Tibial nerve (tissue), 4 donors: ENCODE results near the gene COL28A1. TPM values are rescaled to one million over a fixed set of nuclear protein-coding genes. Genes with fewer than 3 reads are reported as not detected.

ENCODE experiments used
- DNase-seq, 2 donors: peaks; one replicate each; pipeline ENCODE4 v3.0.0-alpha.2; 2019; ENCODE audit warnings: low spot score in 2 of 2
- H3K27ac ChIP-seq, 4 donors: fragments of 200-600 bp; sonication (generic) in 3 of 4; one replicate each; pipeline ENCODE4 v1.5.1; 2017 to 2019; ENCODE audit warnings: mild to moderate bottlenecking in 1 of 4
- H3K27me3 ChIP-seq, 2 donors: fragments of 200-600 bp; sonication (generic) in 1 of 2; one replicate each; pipeline versions ENCODE4 v1.5.1 to v1.6.0; 2017 to 2019
- H3K36me3 ChIP-seq, 3 donors: fragments of 200-600 bp; sonication (generic); one replicate each; pipeline ENCODE4 v1.5.1; 2018 to 2019
- H3K4me1 ChIP-seq, 4 donors: fragments of 200-600 bp; sonication (generic) in 3 of 4; one replicate each; pipeline ENCODE4 v1.5.1; 2017 to 2019
- H3K4me3 ChIP-seq, 4 donors: fragments of 200-600 bp; sonication (generic) in 3 of 4; one replicate each; pipeline ENCODE4 v1.5.1; 2017 to 2019; ENCODE audit warnings: mild to moderate bottlenecking in 1 of 4, moderate library complexity in 1 of 4
- H3K9me3 ChIP-seq, 4 donors: fragments of 200-600 bp; sonication (generic) in 3 of 4; one replicate each; pipeline ENCODE4 v1.5.1; 2017 to 2019
- EP300 ChIP-seq, 2 donors: sonication (generic); formaldehyde crosslinking; IDR thresholded peaks; one replicate each; pipeline ENCODE4 v1.6.1; 2017; ENCODE audit warnings: antibody characterized with exemption in 2 of 2, mild to moderate bottlenecking in 1 of 2
- POLR2A ChIP-seq, 2 donors: fragments of 450-650 bp; IDR thresholded peaks; one replicate each; pipeline ENCODE4 v1.6.1; 2017; ENCODE audit warnings: antibody characterized with exemption in 2 of 2, mild to moderate bottlenecking in 2 of 2, moderate library complexity in 2 of 2
- WGBS, 2 donors: methylation state at CpG; one replicate each; pipeline ENCODE4 v1.1.5; 2018; 5-methylcytosine and 5-hydroxymethylcytosine counted together
- total RNA-seq, 4 donors: library from RNA; depleted of rRNA; stranded (reverse); fragments of >200 nt; gene quantifications; one replicate each; pipeline ENCODE4 v1.1.0, GENCODE V29; 2016
- TF ChIP-seq, protein P1 (sequence below), 5 experiments: fragments of 200-600 bp in 3 of 5; fragments of 450-650 bp in 2 of 5; sonication (generic) in 3 of 5; IDR thresholded peaks; one replicate each; pipeline ENCODE4 v1.5.1; 2016 to 2019; ENCODE audit warnings: antibody characterized with exemption in 5 of 5, mild to moderate bottlenecking in 3 of 5, moderate library complexity in 2 of 5

The COL28A1 gene
- total RNA-seq, 4 donors from 2014 or later, result 60.0 to 142 (median 122) TPM

DNA sequence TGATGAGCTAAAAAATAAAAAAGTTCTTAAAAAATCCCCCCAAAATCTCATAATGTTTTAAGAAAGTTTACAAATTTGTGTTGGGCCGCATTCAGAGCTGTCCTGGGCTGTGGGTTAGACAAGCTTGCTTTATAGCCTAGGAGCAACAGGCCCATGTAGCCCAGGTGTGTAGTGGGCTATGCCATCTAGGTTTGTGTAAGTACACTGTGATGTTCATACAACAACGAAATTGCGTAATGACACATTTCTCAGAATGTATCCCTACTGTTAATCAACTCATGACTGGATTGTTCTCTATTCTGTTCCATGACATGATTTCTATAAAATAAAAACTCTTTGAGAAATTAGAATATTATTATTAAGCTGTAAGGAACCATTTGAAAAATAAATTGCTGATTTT, 44.0 kb upstream of the COL28A1 start:
- no peak for DNase-seq
- Histone ChIP-seq H3K27ac (no peak overlapping the region), H3K4me3 (no peak overlapping the region), H3K27me3 (no peaks in the 10 kb centered on the region), H3K36me3 (no peaks in the 10 kb centered on the region), H3K9me3 (no peaks in the 10 kb centered on the region), H3K4me1 (no peaks in the 10 kb centered on the region)
- 95 to 97% methylated on average over 3 of the region's 3 CpGs for WGBS, 2 donors
- no peak for TF ChIP-seq EP300 (IDR thresholded peaks at IDR 0.05)
- TF ChIP-seq, protein P1, sequence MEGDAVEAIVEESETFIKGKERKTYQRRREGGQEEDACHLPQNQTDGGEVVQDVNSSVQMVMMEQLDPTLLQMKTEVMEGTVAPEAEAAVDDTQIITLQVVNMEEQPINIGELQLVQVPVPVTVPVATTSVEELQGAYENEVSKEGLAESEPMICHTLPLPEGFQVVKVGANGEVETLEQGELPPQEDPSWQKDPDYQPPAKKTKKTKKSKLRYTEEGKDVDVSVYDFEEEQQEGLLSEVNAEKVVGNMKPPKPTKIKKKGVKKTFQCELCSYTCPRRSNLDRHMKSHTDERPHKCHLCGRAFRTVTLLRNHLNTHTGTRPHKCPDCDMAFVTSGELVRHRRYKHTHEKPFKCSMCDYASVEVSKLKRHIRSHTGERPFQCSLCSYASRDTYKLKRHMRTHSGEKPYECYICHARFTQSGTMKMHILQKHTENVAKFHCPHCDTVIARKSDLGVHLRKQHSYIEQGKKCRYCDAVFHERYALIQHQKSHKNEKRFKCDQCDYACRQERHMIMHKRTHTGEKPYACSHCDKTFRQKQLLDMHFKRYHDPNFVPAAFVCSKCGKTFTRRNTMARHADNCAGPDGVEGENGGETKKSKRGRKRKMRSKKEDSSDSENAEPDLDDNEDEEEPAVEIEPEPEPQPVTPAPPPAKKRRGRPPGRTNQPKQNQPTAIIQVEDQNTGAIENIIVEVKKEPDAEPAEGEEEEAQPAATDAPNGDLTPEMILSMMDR (IDR thresholded peaks at IDR 0.05), result no peak
- no peak for TF ChIP-seq POLR2A (IDR thresholded peaks at IDR 0.05)

DNA sequence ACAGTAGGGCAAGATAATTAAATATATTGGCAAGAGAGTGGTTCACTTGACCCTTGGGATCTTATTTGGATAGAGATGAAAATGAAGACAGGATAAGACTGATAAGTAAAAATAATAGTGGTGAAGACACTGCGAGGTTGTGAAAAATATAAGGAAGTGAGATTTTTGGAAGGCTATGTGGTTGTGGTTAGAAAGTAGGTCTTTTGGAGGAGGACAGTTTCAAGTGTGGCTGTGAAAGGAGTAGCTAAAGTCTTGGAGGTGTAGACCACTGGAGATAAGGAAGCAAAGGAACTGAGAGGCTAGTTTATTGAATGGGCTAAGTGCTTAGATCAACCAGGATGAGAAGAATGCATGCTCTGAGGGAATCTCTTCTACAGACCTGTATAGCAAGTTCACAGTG, 42.2 kb upstream of the COL28A1 start:
- Histone ChIP-seq H3K27me3 (no peaks in the 10 kb centered on the region), H3K4me3 (no peak overlapping the region), H3K27ac (no peak overlapping the region), H3K9me3 (no peaks in the 10 kb centered on the region), H3K36me3 (no peaks in the 10 kb centered on the region), H3K4me1 (no peaks in the 10 kb centered on the region)
- DNase-seq, result no peak
- WGBS, 2 donors, result 62 to 77% methylated on average over 1 of the region's 1 CpG
- no peak for TF ChIP-seq EP300 (IDR thresholded peaks at IDR 0.05)
- no peak for TF ChIP-seq POLR2A (IDR thresholded peaks at IDR 0.05)
- TF ChIP-seq, protein P1 (IDR thresholded peaks at IDR 0.05), result no peak

DNA sequence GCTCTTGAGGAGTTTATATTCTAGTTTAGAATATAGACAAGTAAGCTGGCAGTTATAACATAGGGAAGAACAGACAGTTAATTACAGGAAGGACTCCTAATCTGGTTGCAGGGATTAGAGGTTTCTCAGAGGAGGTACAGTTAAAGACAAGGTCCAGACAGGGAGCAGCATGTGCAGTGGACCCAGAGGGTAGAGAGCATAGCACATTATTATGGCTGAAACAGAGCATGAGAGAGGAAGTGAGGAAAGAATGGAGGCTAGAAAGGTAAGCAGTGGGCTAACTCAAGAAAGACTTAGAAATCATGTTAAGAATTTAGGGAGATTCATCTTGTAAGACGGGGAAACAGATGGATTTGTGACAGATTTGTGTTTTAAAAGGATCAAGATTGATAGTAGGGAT, 40.7 kb upstream of the COL28A1 start:
- WGBS, 2 donors, result 100% methylated on average over 1 of the region's 1 CpG
- H3K9me3 ChIP-seq, result no peaks in the 10 kb centered on the region
- H3K4me1 ChIP-seq, result no peaks in the 10 kb centered on the region
- no peak overlapping the region for H3K4me3 ChIP-seq
- H3K27me3 ChIP-seq, result no peaks in the 10 kb centered on the region
- DNase-seq, result no peak
- no peak overlapping the region for H3K27ac ChIP-seq
- TF ChIP-seq EP300 (IDR thresholded peaks at IDR 0.05), result no peak
- TF ChIP-seq, protein P1 (IDR thresholded peaks at IDR 0.05), result no peak
- no peak for TF ChIP-seq POLR2A (IDR thresholded peaks at IDR 0.05)
- H3K36me3 ChIP-seq, result no peaks in the 10 kb centered on the region

DNA sequence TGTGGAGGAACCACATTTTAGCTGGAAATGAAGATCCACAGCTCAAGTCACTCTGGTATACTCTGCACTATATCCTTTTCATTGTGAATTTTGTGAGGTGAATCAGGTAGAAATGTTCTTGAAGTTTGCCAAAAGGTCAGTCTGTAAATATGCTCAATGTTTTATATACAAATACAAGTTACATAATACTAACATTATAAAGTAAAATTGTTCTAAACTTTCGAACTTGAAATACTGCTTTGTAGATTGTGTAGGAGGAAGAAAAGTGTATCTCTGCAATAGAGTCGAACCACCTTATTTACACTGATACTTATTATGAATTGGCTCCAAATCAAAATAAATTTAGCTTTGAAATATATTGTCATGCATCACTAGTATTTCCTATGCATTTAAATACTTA, 38.0 kb upstream of the COL28A1 start:
- Histone ChIP-seq H3K4me1 (peaks cover 0 to 20% (median 4%) of the 10 kb centered on the region in 4 donors), H3K36me3 (no peaks in the 10 kb centered on the region), H3K4me3 (no peak overlapping the region), H3K27ac (no peak overlapping the region), H3K9me3 (no peaks in the 10 kb centered on the region), H3K27me3 (no peaks in the 10 kb centered on the region)
- 82 to 84% methylated on average over 2 of the region's 2 CpGs for WGBS, 2 donors
- TF ChIP-seq POLR2A (IDR thresholded peaks at IDR 0.05), result no peak
- TF ChIP-seq, protein P1 (IDR thresholded peaks at IDR 0.05), result no peak
- no peak for TF ChIP-seq EP300 (IDR thresholded peaks at IDR 0.05)
- DNase-seq, result no peak

DNA sequence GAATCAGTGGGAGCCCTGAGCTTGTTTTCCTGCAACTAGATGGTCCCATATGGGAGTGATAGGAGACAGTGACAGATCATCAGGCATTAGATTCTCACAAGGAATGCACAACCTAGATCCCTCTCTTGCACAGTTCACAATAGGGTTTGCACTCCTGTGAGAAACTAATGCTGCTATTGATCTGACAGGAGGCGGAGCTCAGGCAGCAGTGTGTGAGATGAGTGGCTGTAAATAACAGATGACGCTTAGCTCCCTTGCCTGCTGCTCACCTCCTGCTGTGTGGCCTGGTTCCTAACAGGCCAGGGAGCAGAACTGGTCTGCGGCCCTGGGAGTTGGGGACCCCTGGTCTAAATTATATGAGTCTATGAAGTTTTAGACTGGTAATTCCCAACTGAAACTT, 34.9 kb upstream of the COL28A1 start:
- WGBS, 2 donors, result 90 to 95% methylated on average over 3 of the region's 3 CpGs
- no peak overlapping the region for H3K4me3 ChIP-seq
- no peak for TF ChIP-seq EP300 (IDR thresholded peaks at IDR 0.05)
- TF ChIP-seq POLR2A (IDR thresholded peaks at IDR 0.05), result no peak
- TF ChIP-seq, protein P1 (IDR thresholded peaks at IDR 0.05), result no peak
- no peaks in the 10 kb centered on the region for H3K27me3 ChIP-seq
- no peaks in the 10 kb centered on the region for H3K36me3 ChIP-seq
- no peak overlapping the region for H3K27ac ChIP-seq
- DNase-seq, result no peak
- no peaks in the 10 kb centered on the region for H3K9me3 ChIP-seq
- H3K4me1 ChIP-seq, result peaks cover 7 to 37% (median 14%) of the 10 kb centered on the region in 4 donors
